ENCODE measurements around the gene LRBA. TPM values are rescaled to one million over a fixed set of nuclear protein-coding genes. Genes with fewer than 3 reads are reported as not detected.
A peak's percentile ranks its signal among the peaks of the same experiment; 100 is the strongest.
"Not testable (repeated sequence)": the region's sequence is repeated elsewhere in the genome, so short reads cannot be mapped to it uniquely, and the experiment has no call there.

LRBA gene
- total RNA-seq, 1 donor = 38.4 TPM

DNA sequence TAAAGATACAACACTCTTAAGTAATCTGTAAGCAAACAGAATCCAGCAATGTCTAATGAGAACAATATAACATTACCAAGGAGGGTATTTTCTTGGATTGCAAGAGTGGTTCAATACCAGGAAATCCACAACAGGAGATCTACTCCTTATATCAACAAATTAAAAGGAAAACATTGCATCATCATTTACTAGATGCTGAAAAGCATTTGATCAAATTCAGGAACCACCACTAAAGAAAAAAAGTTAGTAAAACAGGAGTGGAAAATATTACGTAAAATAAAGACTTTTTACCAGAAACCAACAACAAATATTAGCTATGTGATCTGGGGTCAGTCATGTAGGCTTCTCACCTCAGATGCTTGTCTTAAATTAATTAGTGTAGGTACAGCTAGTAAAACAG lies 499.9 kb downstream of the LRBA start:
- no peak overlapping the region for H3K4me3 ChIP-seq (ENCODE audit: low read depth, low read length)
- no peak for DNase-seq (ENCODE audit: low read depth)

DNA sequence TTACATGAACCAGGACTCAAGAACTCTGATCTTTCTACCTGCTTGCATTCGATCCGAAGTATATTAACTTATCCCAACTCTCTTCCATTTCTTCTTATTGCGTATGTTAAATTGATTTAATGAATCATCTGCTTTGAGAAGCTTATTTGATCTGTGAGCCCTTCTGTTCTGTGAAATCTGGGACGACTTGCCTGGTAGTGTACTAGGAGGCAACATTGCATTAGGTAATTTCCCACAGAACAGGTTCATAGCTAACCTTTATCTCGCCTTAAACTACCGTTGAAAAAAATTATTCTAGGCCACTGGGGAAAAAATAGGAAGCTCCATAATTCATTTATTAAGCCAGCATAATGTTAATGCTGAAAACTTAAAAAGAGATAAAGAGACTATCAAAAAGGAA lies 500.4 kb downstream of the LRBA start:
- no peak for DNase-seq (ENCODE audit: low read depth)
- TF ChIP-seq CTCF (IDR thresholded peaks at IDR 0.05; ENCODE audit: insufficient read depth, low read depth, low read length) = no peak
- no peak overlapping the region for H3K4me3 ChIP-seq (ENCODE audit: low read depth, low read length)

More for the DNA sequence above, 499.9 kb downstream of the LRBA start:
- no peak for TF ChIP-seq CTCF (IDR thresholded peaks at IDR 0.05; ENCODE audit: insufficient read depth, low read depth, low read length)

DNA sequence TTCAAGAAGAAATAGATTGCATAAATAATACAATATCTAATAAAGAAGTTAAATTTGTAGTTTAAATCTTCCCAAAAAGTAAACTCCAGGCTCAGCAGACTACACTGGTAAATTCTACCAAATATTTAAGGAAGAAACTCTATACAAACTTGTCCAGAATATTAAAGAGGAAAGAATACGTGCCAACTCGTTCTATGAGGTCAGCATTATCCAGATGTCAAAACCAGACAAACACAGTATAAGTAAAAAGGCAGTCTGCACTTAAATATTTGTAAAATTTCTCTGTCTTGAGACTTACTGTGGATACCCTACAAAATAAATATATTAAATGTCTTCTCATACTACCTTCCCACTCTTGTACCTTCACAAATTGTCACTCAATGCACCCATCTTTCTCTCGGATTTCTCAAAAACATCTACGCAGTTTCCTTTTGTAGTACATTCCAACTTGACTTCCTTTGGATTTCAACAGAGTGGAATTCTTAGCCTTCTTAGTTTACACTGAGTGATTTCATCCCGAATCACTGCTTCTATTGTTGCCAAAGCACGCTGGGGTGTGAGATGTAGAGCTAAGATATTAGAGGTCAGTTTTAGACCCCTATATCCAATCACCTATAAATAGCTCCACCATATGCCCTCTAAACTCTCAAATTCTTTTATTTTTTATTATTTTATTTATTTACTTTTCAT lies 504.8 kb downstream of the LRBA start:
- no peak overlapping the region for H3K4me3 ChIP-seq (ENCODE audit: low read depth, low read length)
- peak; percentile 39 for DNase-seq (ENCODE audit: low read depth)
- TF ChIP-seq CTCF (IDR thresholded peaks at IDR 0.05; ENCODE audit: insufficient read depth, low read depth, low read length) = no peak

- not testable (repeated sequence) for DNase-seq (ENCODE audit: low read depth); H3K4me3 ChIP-seq (ENCODE audit: low read depth, low read length)
These were observed 507.4 kb downstream of the LRBA start for GRCh38 chr4:150507656-150508055.

DNA sequence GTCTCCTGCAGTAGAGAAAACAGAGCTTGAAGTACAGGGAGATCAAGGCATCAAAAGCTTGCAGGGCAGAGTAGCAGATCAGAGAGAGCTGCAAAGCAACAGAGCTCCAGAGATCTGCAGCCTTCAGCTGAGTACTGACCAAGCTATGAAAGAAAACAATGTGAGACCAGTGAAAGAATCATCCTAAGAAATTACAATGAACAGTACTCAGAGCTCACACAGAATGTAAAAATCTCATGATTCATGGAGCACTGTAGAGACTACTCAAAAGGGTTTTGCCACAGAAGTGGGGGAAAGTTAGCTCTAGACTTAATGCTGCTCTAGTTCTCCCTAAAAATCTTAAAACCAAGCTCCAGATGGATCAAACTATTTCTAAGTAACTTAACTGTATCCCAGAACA lies 513.1 kb downstream of the LRBA start:
- H3K4me3 ChIP-seq (ENCODE audit: low read depth, low read length) = no peak overlapping the region
- TF ChIP-seq CTCF (IDR thresholded peaks at IDR 0.05; ENCODE audit: insufficient read depth, low read depth, low read length) = no peak
- DNase-seq (ENCODE audit: low read depth) = no peak

DNA sequence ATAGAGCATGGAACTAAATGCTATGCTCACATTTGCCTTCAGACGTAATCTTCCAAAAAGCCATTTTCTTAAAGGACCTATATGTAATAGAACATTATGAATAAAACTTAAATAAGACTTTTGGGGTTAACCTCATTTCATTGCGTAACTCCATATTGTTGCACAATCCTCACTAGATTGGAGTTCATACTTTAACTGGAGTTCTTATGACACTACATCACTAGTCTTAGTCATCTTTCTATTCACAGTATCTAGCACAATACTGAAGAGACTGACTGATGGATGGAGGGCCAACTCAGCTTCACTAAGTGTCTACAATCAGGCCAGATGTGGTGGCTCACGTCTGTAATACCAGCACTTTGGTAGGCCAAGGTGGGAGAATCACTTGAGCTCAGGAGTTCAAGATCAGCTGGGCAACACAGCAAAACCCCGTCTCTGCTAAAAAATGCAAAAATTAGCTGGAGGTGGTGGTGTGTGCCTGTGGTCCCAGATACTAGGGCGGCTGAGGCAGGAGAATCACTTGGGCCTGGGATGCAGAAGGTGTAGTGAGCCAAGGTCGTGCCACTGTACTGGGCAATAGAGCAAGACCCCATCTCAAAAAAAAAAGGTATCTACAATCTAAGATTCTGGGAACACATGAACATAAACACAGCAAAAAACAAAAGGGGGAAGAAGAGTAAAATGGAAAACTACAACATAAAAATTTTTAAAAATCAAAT lies 513.9 kb downstream of the LRBA start:
- no peak for TF ChIP-seq CTCF (IDR thresholded peaks at IDR 0.05; ENCODE audit: insufficient read depth, low read depth, low read length)
- H3K4me3 ChIP-seq (ENCODE audit: low read depth, low read length) = no peak overlapping the region
- DNase-seq (ENCODE audit: low read depth) = peak; percentile 71

GRCh38 chr4:150497612-150498011 lies 517.5 kb downstream of the LRBA start:
- no peak for DNase-seq (ENCODE audit: low read depth)
- TF ChIP-seq CTCF (IDR thresholded peaks at IDR 0.05; ENCODE audit: insufficient read depth, low read depth, low read length) = no peak
- no peak overlapping the region for H3K4me3 ChIP-seq (ENCODE audit: low read depth, low read length)

Measured in fibroblast of villous mesenchyme (primary cell).